ENCODE data around the gene KIF2C.
"Not testable (repeated sequence)": the region's sequence is repeated elsewhere in the genome, so short reads cannot be mapped to it uniquely, and the experiment has no call there.

Gene KIF2C

DNA sequence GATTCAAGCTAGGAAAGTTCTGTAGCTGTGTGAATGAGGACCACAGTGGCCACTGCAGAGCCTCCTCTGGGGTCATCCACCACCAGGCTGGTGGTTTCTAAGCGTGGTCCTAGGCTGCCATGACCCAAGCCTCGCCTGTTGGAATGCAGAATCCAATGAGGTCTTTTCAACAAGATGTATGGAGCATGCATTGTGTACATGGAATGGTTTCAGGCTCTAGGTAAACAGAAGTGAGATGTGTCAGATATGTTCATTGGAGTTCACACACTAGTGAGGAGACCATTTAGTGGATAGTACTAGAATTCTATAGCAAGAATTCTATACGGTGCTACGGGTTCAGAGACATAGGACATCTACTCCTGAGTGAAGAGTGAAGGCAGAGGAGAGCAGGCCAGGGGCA lies 19.4 kb upstream of the KIF2C start:
- DNase-seq, result no peak

DNA sequence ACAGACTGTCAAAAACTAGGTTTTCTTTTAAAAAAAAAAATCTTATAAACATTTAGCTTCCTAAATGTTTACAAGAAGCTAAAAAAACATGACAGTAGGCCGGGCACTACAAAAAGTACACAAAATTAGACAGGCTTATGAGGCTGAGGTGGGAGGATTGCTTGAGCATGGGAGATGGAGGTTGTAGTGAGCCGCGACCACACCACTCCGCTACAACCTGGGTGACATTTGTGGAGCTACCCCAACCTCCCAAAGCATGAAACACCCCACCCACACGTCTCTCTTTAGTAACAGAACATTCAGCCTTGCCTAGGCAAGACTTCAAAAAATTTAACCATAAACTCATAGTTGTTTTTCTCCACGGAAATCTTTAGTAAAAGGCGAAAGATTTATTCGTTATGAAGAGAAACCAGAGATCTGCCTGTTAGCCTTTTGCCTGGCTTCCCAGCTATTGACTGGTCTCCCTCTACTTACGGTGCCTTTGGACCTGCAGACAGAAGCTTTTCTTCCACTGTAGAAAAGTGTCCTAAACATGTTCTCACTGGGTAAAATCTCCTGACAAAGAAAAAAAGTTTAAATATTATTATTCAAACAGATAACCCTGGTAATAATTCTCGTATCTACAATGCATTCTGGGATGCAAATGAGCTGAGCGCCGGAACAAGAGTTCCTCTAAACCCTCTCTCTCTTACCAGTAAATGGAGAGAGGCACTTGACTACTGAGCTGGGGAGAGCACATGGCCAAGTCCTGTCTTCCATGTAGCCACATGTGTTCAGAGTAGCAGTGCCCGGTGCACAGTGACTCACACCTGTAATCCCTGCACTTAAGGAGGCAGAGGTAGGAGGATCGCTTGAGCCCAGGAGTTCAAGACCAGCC lies 17.9 kb upstream of the KIF2C start:
- DNase-seq, result peak; percentile 69 to 80

DNA sequence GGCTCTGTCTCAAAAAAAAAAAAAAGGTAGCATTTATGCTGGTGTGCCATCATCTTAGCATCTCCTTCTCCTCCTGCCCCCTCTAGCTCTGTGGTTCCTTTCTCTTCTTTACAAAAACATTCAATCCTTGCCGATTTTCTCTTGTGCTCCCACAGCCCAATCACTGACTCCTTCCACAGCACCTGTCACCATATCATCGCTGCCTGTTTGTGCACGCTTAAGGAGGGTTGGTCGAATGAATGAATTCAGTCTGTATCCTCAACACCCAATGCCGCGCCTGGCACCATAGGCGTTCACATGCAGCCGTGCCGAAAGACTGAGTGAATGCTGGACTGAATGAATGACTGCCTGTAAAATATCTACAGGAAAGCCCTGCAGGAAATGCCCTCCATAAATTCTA lies 16.6 kb upstream of the KIF2C start:
- DNase-seq, result no peak

DNA sequence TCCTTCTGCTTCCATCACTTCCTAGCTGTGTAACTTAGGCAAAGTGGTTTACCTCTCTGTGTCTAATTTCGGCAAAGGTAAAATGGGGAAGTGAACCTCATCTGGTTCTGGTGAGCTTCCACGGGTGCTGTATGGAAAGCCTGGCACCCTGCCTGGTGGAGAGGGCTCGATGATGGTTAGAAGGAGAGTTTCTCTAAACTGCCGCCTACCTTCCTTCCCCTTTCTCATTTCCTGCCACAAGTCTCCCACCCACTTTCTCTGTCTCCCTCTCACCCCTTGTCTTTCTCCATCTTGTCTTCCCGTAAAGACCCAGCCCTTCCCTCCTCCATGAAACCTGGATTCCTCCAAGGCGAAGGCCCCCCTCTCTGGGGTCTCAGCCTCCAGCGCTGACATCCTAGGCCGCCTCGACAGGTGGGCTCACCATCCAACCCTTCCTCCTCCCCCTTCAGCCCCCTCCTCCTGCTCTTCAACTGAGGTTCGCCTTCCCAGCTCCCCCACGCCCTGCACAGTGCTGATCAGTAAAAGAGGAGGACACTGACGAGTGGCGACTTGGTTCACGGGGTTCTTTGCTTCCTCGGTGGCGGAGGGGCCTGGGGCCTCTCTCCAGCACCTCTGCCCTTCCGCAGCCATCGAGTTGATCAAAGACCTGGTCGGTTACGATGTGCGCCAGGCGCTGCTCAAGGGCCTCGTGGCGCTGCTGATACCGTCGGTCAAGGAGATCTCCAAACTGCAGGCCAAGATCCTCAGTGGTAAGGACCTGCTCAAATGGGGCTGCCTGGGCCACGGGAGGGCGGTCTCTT lies 15.9 kb upstream of the KIF2C start:
- peak; percentile 48 to 63 for DNase-seq

DNA sequence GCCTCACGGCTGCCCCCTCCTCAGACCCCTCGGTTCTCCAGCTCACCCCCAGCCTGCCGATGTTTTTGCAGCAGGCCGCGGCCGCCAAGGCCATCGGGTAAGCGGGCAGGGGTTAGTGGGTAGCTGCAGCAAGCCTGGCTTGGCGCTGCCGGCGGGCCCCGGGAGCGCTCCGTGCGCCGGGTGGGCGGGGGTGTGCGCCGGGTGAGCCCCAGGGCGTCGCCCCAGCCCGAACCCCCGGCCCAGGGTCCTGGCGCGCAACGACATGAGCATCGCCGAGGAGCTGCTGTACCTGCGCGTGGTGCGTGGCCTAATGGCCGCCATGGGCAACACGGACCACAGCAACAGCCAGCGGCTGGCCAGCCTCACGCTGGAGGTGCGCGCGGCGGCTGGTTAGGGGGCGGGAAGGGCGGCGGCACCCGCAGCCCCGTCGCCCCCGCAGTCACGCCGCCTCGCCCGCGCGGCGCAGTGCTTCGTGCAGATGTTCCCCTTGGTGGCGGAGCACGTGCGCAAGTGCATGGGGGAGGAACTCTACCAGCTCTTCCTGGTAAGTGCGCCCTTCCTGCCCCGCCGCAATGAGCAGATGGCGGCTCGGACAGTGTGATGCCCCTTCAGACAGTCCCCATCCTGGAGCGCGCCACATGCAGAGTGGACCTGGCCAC lies 15.2 kb upstream of the KIF2C start:
- DNase-seq, result no peak

GRCh38 chr1:44724955-44725698 lies 14.5 kb upstream of the KIF2C start:
- no peak for DNase-seq

GRCh38 chr1:44730741-44731512 lies 8.7 kb upstream of the KIF2C start, which contains the start of gene RNU5D-1:
TSS of gene RNU5D-1 (minus strand) at chr1:44731170.
- DNase-seq, result peak; percentile 93 to 96

DNA sequence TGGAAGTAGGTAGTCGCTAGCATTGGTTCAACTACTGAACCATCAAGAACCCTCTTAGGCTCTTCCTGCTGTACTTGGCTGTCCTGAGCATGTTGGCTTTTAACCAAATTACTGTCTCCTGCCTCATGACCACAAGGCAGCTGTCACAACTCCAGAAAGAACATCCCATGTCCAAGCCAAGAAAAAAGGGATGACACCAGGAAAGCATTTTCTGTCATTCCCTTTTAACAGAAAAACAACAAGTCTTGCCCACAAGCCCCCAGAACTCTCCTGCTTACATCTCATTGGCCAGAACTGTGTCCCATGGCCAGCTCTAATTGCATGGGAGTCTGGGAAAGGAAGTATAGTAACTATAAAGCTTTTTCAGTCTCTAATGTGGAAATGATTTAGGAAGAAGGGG lies 6.3 kb upstream of the KIF2C start:
- DNase-seq, result no peak

DNA sequence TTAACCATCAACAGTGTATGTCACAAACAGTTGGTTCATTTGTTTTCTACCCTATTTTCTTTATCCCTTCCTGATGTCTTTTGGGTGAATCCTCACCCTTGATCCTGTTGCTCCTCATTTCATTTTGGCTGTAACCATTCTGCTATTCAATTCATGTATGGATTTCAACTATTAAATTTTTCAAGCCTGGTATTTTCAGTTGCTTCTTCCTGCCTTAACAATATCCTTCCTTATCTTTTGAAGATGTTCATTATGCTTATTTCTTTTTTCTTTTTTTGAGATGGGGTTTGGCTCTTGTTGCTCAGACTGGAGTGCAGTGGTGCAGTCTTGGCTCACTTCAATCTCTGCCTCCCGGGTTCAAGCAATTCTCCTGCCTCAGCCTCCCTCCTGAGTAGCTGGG lies 5.9 kb upstream of the KIF2C start:
- DNase-seq, result no peak

GRCh38 chr1:44735992-44736391 lies 3.6 kb upstream of the KIF2C start:
- no peak for DNase-seq

DNA sequence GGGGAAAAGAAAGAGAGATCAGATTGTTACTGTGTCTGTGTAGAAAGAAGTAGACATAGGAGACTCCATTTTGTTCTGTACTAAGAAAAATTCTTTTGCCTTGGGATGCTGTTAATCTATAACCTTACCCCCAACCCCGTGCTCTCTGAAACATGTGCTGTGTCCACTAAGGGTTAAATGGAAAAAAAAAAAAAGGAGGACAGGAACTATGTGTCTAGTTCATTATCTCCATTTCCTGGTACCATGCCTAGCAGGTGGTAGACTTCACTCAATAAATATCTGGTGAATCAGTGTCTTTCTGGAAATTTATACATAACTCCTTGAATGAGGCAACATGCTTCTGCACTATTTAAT lies 707 bp upstream of the KIF2C start:
- not testable (repeated sequence) for DNase-seq

DNA sequence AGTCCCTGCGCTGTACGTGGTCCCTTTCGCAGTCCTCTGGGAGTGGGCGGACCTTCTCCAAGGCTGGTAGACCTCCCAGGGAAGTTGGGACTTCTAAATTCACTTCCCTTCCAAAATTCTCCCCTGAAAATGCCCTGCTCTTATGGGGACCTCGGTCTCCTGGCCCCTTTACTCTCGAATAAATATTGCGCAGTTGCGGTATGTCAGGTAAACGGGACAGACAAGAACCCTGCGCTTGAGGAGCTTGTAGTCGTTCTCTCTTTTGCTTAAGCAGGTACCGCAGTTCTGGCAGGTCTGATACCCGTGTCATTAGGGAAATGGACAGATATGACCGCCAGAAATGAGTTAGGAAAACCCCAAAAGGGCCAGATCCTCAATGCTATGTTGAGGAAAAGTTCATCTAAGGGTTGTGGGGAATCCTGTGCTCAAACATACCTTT lies 561 bp downstream of the KIF2C start:
- DNase-seq, result no peak

- DNase-seq, result no peak
Measured at GRCh38 chr1:44743211-44743610, 3.6 kb downstream of the KIF2C start.

- no peak for DNase-seq
Measured at GRCh38 chr1:44747878-44748277, 8.2 kb downstream of the KIF2C start.

GRCh38 chr1:44757420-44757819 lies 17.8 kb downstream of the KIF2C start:
- no peak for DNase-seq

- no peak for DNase-seq
Measured at GRCh38 chr1:44759077-44759476, 19.4 kb downstream of the KIF2C start.

DNA sequence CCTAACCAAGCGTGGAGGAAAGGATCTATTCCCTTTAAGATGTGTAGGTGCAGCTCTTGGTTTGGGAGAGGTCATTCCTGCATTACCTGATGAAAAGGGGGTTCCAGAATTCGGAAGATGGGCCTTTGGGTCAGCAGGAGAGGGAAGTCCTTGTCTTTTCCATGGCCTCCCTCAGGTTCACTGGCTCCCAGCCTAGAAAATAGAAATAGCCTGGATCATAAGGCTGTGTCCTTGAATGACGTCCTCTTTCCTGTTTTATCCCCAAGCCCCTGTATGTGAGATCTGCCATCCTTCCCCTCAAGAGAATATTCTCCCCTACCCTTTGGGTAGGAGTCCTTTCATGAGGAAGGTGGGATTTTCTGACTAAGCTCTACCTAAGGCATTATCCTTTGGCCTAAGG lies 21.2 kb downstream of the KIF2C start:
- no peak for DNase-seq

GRCh38 chr1:44766421-44766820 lies 26.8 kb downstream of the KIF2C start:
- not testable (repeated sequence) for DNase-seq

DNA sequence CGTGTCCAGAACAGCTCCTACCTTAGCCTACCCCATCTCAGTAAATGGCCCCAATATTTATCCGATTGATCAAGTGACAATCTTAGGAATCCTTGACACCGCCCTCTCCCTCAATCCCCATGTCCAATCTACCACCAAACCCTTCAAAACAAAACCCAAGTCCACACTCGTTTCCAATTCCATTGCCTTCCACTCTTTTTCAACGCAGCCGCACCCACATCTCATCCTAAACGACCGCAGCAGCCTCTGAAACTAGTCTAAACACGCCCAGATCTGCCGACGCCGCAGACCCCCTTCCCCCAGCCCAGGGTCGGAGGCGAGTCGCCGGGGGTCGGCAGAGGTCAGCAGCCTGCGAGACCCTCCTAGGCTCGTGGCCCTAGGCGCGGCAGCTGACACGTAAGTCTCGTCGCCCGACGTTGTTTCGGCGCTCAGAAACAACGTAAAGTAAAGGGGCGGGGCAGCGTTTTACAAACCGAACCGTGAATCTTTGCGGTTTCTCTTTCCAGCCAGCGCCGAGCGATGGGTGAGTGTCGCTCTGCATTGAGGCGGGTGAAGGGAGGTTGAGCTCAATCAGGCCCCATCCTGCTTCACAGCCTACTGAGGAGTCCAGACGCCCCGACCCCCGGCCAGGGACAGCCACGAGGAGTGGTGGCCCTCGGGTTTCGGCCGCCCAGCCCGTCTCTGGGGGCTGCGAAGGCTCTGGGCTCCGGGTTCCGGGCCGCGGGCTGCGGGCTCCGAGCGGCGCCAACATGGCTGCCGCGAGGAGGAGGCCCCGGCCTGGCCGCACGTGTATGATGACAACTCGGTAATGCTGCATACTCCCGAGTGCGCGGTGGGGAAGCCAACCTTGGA lies 35.7 kb downstream of the KIF2C start, which contains the start of gene RPS8:
Gene RPS8, plus strand, starts transcription at position 463 of the 852 bp plus-strand sequence. Its CDS starts 57 bp downstream, at position 520.
- peak; percentile 89 to 90 for DNase-seq

DNA sequence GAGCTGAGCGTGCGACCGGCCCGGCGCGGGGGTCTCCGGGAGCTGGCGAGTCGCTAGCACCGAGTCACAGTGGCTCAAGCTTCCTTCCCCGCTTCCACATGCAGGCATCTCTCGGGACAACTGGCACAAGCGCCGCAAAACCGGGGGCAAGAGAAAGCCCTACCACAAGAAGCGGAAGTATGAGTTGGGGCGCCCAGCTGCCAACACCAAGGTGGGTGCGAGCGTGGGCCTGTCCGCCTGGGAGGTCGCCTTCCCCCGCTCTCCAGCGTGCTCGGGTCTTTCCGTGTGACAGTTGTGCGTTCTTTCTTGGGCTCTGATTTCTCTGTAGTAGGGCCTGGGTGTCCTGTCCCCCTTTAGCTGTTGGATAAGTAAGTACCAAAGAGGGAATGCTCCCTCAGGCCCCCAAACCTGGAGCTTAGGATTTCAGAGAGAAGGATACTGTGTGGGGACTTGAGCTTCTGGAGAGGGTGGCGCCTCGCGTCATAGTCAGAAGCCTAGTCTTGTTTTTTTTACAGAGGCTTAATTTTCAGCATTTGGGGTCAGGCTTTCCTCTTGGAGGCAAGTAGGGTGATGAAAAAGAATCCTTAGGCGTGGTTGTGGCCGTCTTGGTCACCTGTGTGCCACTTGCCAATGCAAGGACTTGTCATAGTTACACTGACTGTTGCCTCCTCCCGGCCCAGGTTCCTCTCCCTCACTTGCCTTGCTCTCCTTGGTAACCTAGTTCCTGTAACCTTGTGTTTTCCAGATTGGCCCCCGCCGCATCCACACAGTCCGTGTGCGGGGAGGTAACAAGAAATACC lies 36.5 kb downstream of the KIF2C start:
- peak; percentile 48 to 73 for DNase-seq

Data from activated CD4-positive, alpha-beta T cell treated with anti-CD3 and anti-CD28 coated beads for 4 hours (primary cell).